IMR-90 (cell line): Measurements from ENCODE around the gene SOBP. TPM values are rescaled to one million over a fixed set of nuclear protein-coding genes. Genes with fewer than 3 reads are reported as not detected.

Experiments used
- ATAC-seq: fragments of 200-7000 bp; cut with Tn5 transposase; 2 replicates; pipeline ENCODE4 v1.9.1; 2020; ENCODE audit warnings: low read depth, mild to moderate bottlenecking, moderate library complexity
- BruUV-seq: library from RNA; stranded (reverse); fragments of 400-500 nt; replicated peaks from 2 replicates; lab custom pipeline; 2021; lab: Mats Ljungman, UMichigan
- CTCF ChIA-PET: fragments of 300-600 bp; formaldehyde crosslinking; extraction: SDS; loops from one replicate; lab custom pipeline; 2021; ENCODE audit warnings: antibody characterized with exemption; lab: Yijun Ruan, JAX
- POLR2A ChIA-PET: fragments of 300-600 bp; sonication (Branson Sonifier 250); formaldehyde crosslinking; loops from one replicate; lab custom pipeline; 2022; ENCODE audit warnings: antibody characterized with exemption; ENCODE audit not compliant: unreplicated experiment; lab: Charles Lee
- DNase-seq: peaks from one replicate; pipeline ENCODE4 v3.0.0; 2013
- H2AFZ ChIP-seq: replicated peaks from 2 replicates; pipeline ENCODE3; 2013; ENCODE audit warnings: low read length, mild to moderate bottlenecking; ENCODE audit not compliant: poor library complexity
- H2AK5ac ChIP-seq: 2 replicates; pipeline ENCODE4 v1.6.1; 2013; ENCODE audit warnings: low read depth, low read length, inconsistent platforms
- H2AK9ac ChIP-seq: replicated peaks from 2 replicates; pipeline ENCODE3; 2013; ENCODE audit warnings: mild to moderate bottlenecking, low read depth, low read length, moderate library complexity; ENCODE audit not compliant: poor library complexity
- H2BK120ac ChIP-seq: 2 replicates; pipeline ENCODE4 v1.6.1; 2013; ENCODE audit warnings: low read depth, low read length, inconsistent platforms
- H2BK15ac ChIP-seq: 3 replicates; pipeline ENCODE4 v1.6.1; 2013; ENCODE audit warnings: low read depth, low read length, inconsistent platforms
- H2BK20ac ChIP-seq: 2 replicates; pipeline ENCODE4 v1.6.1; 2013; ENCODE audit warnings: low read depth, mild to moderate bottlenecking, inconsistent platforms, low read length, moderate library complexity
- H2BK5ac ChIP-seq: 2 replicates; pipeline ENCODE4 v1.6.1; 2013; ENCODE audit warnings: mild to moderate bottlenecking, low read depth, low read length, inconsistent platforms; ENCODE audit not compliant: poor library complexity, severe bottlenecking
- H3K14ac ChIP-seq: replicated peaks from 2 replicates; pipeline ENCODE4 v1.6.1; 2013; ENCODE audit warnings: low read depth, low read length, inconsistent platforms
- H3K18ac ChIP-seq: 2 replicates; pipeline ENCODE4 v1.6.1; 2013; ENCODE audit warnings: low read depth, low read length, control low read depth
- H3K23ac ChIP-seq: 2 replicates; pipeline ENCODE4 v1.6.1; 2013; ENCODE audit warnings: low read depth, low read length, inconsistent platforms
- H3K27ac ChIP-seq: 2 replicates; pipeline ENCODE4 v1.5.1; 2013; ENCODE audit warnings: mild to moderate bottlenecking, control low read depth, low read length; ENCODE audit not compliant: insufficient read depth
- H3K27me3 ChIP-seq: 2 replicates; pipeline ENCODE4 v1.6.1; 2013; ENCODE audit warnings: low read length; ENCODE audit not compliant: control insufficient read depth, insufficient read depth
- H3K36me3 ChIP-seq: 2 replicates; pipeline ENCODE4 v1.6.1; 2013; ENCODE audit warnings: low read length, mixed read lengths; ENCODE audit not compliant: control insufficient read depth, insufficient read depth
- H3K4ac ChIP-seq: 2 replicates; pipeline ENCODE4 v1.6.1; 2013; ENCODE audit warnings: low read depth, low read length, inconsistent platforms
- H3K4me1 ChIP-seq: 2 replicates; pipeline ENCODE4 v1.6.1; 2013; ENCODE audit warnings: low read length, mixed read lengths; ENCODE audit not compliant: control insufficient read depth, insufficient read depth
- H3K4me2 ChIP-seq: 2 replicates; pipeline ENCODE4 v1.6.1; 2013; ENCODE audit warnings: low read depth, mild to moderate bottlenecking, control low read depth, low read length, moderate library complexity
- H3K4me3 ChIP-seq: 2 replicates; pipeline ENCODE4 v1.5.1; 2013; ENCODE audit warnings: low read depth, mild to moderate bottlenecking, control low read depth, low read length, moderate library complexity; ENCODE audit not compliant: insufficient read depth
- H3K56ac ChIP-seq: 2 replicates; pipeline ENCODE4 v1.6.1; 2013; ENCODE audit warnings: low read length, inconsistent platforms; ENCODE audit not compliant: insufficient read depth; ENCODE audit errors: extremely low read depth
- H3K79me1 ChIP-seq, 2 experiments: 2 replicates each; pipeline ENCODE4 v1.6.1; 2013; ENCODE audit warnings: low read length in 2 of 2, inconsistent platforms in 1 of 2, low read depth in 1 of 2
- H3K9ac ChIP-seq: 2 replicates; pipeline ENCODE4 v1.6.1; 2013; ENCODE audit warnings: low read depth, low read length, control low read depth
- H3K9me1 ChIP-seq: 2 replicates; pipeline ENCODE4 v1.6.1; 2013; ENCODE audit warnings: low read length, inconsistent platforms; ENCODE audit not compliant: insufficient read depth
- H3K9me3 ChIP-seq: 2 replicates; pipeline ENCODE4 v1.6.1; 2013; ENCODE audit warnings: low read length; ENCODE audit not compliant: control insufficient read depth, insufficient read depth
- H4K20me1 ChIP-seq: 2 replicates; pipeline ENCODE4 v1.6.1; 2013; ENCODE audit warnings: low read length, inconsistent platforms; ENCODE audit not compliant: insufficient read depth
- H4K5ac ChIP-seq: 2 replicates; pipeline ENCODE4 v1.6.1; 2013; ENCODE audit warnings: mild to moderate bottlenecking, low read depth, low read length, control low read depth
- H4K8ac ChIP-seq, 2 experiments: 2 replicates each; pipeline ENCODE4 v1.6.1; 2013; ENCODE audit warnings: low read depth in 2 of 2, low read length in 2 of 2, control low read depth in 1 of 2, inconsistent platforms in 1 of 2
- H4K91ac ChIP-seq: 2 replicates; pipeline ENCODE4 v1.6.1; 2013; ENCODE audit warnings: low read depth, low read length, inconsistent platforms; ENCODE audit not compliant: insufficient read depth
- RCOR1 ChIP-seq: IDR thresholded peaks from 2 replicates; pipeline ENCODE4 v1.6.1; 2012; ENCODE audit warnings: mild to moderate bottlenecking, low read length, improper control_type of control experiment; ENCODE audit not compliant: insufficient replicate concordance
- WGBS, 2 experiments: methylation state at CpG; one replicate each; pipeline versions ENCODE4 v1.1.5 to v1.1.7; 2013; ENCODE audit warnings: missing lambda C conversion rate in 2 of 2; ENCODE audit not compliant: insufficient read length in 1 of 2; ENCODE audit errors: extremely low coverage in 2 of 2; 5-methylcytosine and 5-hydroxymethylcytosine counted together
- dilution Hi-C: fragments of 300-500 bp; cut with HindIII; formaldehyde crosslinking; loops from one replicate; pipeline ENCODE4 v1.14.3; 2018; ENCODE audit warnings: low sequenced_read_pairs; ENCODE audit not compliant: unreplicated experiment
- in situ Hi-C: fragments of 300-500 bp; cut with MboI; formaldehyde crosslinking; loops from 3 replicates; pipeline ENCODE4 v1.14.3; 2019; ENCODE audit warnings: low sequenced_read_pairs, inconsistent platforms, mixed read lengths
- intact Hi-C: fragments of 100-400 bp; cut with micrococcal nuclease; formaldehyde crosslinking; loops from 2 replicates; pipeline ENCODE4 v1.10.0; 2022
- polyA plus RNA-seq, 3 experiments: library from polyadenylated mRNA; depleted of rRNA; stranded (reverse); fragments of >200 nt; gene quantifications; 2 replicates each; pipeline ENCODE4 v1.2.3, GENCODE V29; 2012; ENCODE audit warnings: low replicate concordance in 1 of 3
- total RNA-seq: library from RNA; depleted of rRNA; stranded (reverse); fragments of >200 nt; gene quantifications from 2 replicates; pipeline ENCODE4 v1.2.3, GENCODE V29; 2012

The SOBP gene
- total and polyA plus RNA-seq, 2 of the 4 experiments (the other 2 are of a cell fraction): 0.60 to 0.72 TPM

- 0 out of 2 replicates have a peak overlapping the region, but pooled peaks have one; percentile 26 for H4K91ac ChIP-seq
- H3K79me1 ChIP-seq: peaks cover 0 to 2% of the 10 kb centered on the region in 2 experiments; a peak in 1 of 4 replicates
- WGBS, 2 experiments: 67% methylated on average over 3 of the region's 8 CpGs; no CpG with 5 or more reads in 1 of the 2 experiments
- intact Hi-C loops: loop anchor here (2.0 to 5.0 kb wide), 2 partner anchors 525 to 628 kb away; partner anchors contain the start of gene MTRES1
- H4K5ac ChIP-seq: peak overlapping the region; percentile 53; the same call in 1 of the 2 replicates
- H3K4ac ChIP-seq: peak overlapping the region; percentile 2
- dilution Hi-C loops: no loop called here
- H3K9ac ChIP-seq: peak overlapping the region; percentile 33; the same call in 1 of the 2 replicates
- peak overlapping the region; percentile 38; the same call in 1 of the 3 replicates for H2BK15ac ChIP-seq
- POLR2A ChIA-PET: no interaction called here
- H2BK5ac ChIP-seq: no peak overlapping the region
- H3K4me3 ChIP-seq: no peak overlapping the region
- peaks cover 9% of the 10 kb centered on the region for H3K9me1 ChIP-seq
- TF ChIP-seq RCOR1: no peak
- peaks cover 6% of the 10 kb centered on the region; the same call in 1 of the 2 replicates for H4K20me1 ChIP-seq
- H2AK9ac ChIP-seq: no peak overlapping the region
- H3K14ac ChIP-seq: no peak overlapping the region; the same call in 1 of the 2 replicates
- H3K27ac ChIP-seq: peak overlapping the region; percentile 79; the same call in 1 of the 2 replicates
- 0 out of 2 replicates have a peak overlapping the region, but pooled peaks have one; percentile 1 for H3K23ac ChIP-seq
- no peak overlapping the region for H3K56ac ChIP-seq
- no peak overlapping the region for H2AFZ ChIP-seq
- H3K4me1 ChIP-seq: peaks cover 25% of the 10 kb centered on the region
- ATAC-seq (no peak), DNase-seq (no peak)
- CTCF ChIA-PET: interaction anchor here (0.8 to 1.7 kb wide), 3 partner anchors 9 to 339 kb away, joined by 3 to 5 read pairs (median 4); no protein-coding TSS in a partner anchor
- H4K8ac ChIP-seq: no peak overlapping the region
- H2AK5ac ChIP-seq: peak overlapping the region; percentile 3; the same call in 1 of the 2 replicates
- no peaks in the 10 kb centered on the region for H3K36me3 ChIP-seq
- H3K4me2 ChIP-seq: no peak overlapping the region; the same call in 1 of the 2 replicates
- H3K27me3 ChIP-seq: no peaks in the 10 kb centered on the region
- H2BK120ac ChIP-seq: peak overlapping the region; percentile 63; the same call in 1 of the 2 replicates
- H3K9me3 ChIP-seq: no peaks in the 10 kb centered on the region
- no TSS peak for BruUV-seq
- H2BK20ac ChIP-seq: peak overlapping the region; percentile 12
- H3K18ac ChIP-seq: peak overlapping the region; percentile 58; the same call in 1 of the 2 replicates
- in situ Hi-C loops: no loop called here
Measured at GRCh38 chr6:107656883-107657282, 167.0 kb downstream of the SOBP start.
